Measurements from ENCODE around the gene ABCC3. TPM values are rescaled to one million over a fixed set of nuclear protein-coding genes. Genes with fewer than 3 reads are reported as not detected.
"Not testable (repeated sequence)": the region's sequence is repeated elsewhere in the genome, so short reads cannot be mapped to it uniquely, and the experiment has no call there.

ABCC3 gene
- total and polyA plus RNA-seq, 5 experiments from 2014 or later: 0.10 TPM; not detected in 4

- Mint-ChIP-seq H3K36me3 (peaks cover 0 to 16% (median 0%) of the 10 kb centered on the region in 3 donors), H3K4me3 (peak overlapping the region in 7 of 10 donors; percentile 2 to 99 (median 92)), H3K4me1 (peaks cover 17 to 51% (median 34%) of the 10 kb centered on the region in 4 donors), H3K27ac (peak overlapping the region; percentile 94 to 100 (median 98))
- H3K27me3 Mint-ChIP-seq, H3K9me3 Mint-ChIP-seq, ATAC-seq, DNase-seq: not testable (repeated sequence)
- POLR2A ChIA-PET: interaction anchor here (1.1 to 5.9 kb wide), 4 partner anchors 9 to 411 kb away, joined by 3 to 110 read pairs (median 4); partner anchors contain the start of genes LUC7L3 and SPAG9
Measured at GRCh38 chr17:50709053-50709452, 74.4 kb downstream of the ABCC3 start.

GRCh38 chr17:50710025-50710424 is 75.3 kb downstream of the ABCC3 start:
- Mint-ChIP-seq H3K27ac (peak overlapping the region in 9 of 10 donors; percentile 6 to 100 (median 71)), H3K9me3 (no peaks in the 10 kb centered on the region), H3K4me3 (peak overlapping the region in 3 of 10 donors; percentile 1 to 47 (median 45)), H3K4me1 (peaks cover 17 to 45% (median 30%) of the 10 kb centered on the region in 4 donors), H3K27me3 (no peaks in the 10 kb centered on the region), H3K36me3 (peaks cover 0 to 11% (median 0%) of the 10 kb centered on the region in 3 donors)
- POLR2A ChIA-PET: interaction anchor here (1.1 to 5.9 kb wide), 2 partner anchors 8 to 410 kb away, joined by 3 to 110 read pairs; partner anchors contain the start of genes LUC7L3 and SPAG9
- DNase-seq: no peak
- no peak for ATAC-seq

GRCh38 chr17:50710650-50711049 is 76.0 kb downstream of the ABCC3 start:
- H3K4me3 Mint-ChIP-seq: no peak overlapping the region
- H3K27me3 Mint-ChIP-seq: no peaks in the 10 kb centered on the region
- DNase-seq: no peak
- POLR2A ChIA-PET: no interaction called here
- peaks cover 17 to 39% (median 28%) of the 10 kb centered on the region in 4 donors for H3K4me1 Mint-ChIP-seq
- H3K36me3 Mint-ChIP-seq: peaks cover 0 to 5% (median 0%) of the 10 kb centered on the region in 3 donors
- H3K27ac Mint-ChIP-seq: peak overlapping the region in 5 of 10 donors; percentile 19 to 100 (median 61)
- no peak for ATAC-seq
- H3K9me3 Mint-ChIP-seq: no peaks in the 10 kb centered on the region

- no peaks in the 10 kb centered on the region for H3K27me3 Mint-ChIP-seq
- POLR2A ChIA-PET: interaction anchor here (0.9 kb wide), 1 partner anchor 241 kb away, joined by 3 read pairs; no protein-coding TSS in a partner anchor
Measured at GRCh38 chr17:50712641-50713040, 78.0 kb downstream of the ABCC3 start.

GRCh38 chr17:50715471-50715870 is 80.8 kb downstream of the ABCC3 start:
- no peaks in the 10 kb centered on the region for H3K9me3 Mint-ChIP-seq
- H3K4me1 Mint-ChIP-seq: peaks cover 7 to 15% (median 8%) of the 10 kb centered on the region in 4 donors
- H3K4me3 Mint-ChIP-seq: no peak overlapping the region
- no peak for DNase-seq
- H3K27me3 Mint-ChIP-seq: no peaks in the 10 kb centered on the region
- H3K27ac Mint-ChIP-seq: peak overlapping the region in 1 of 10 donors; percentile 7
- POLR2A ChIA-PET: interaction anchor here (5.1 kb wide), 1 partner anchor 9 kb away, joined by 110 read pairs; the partner anchor contains the start of gene ANKRD40
- H3K36me3 Mint-ChIP-seq: no peaks in the 10 kb centered on the region
- ATAC-seq: no peak

More at GRCh38 chr17:50712641-50713040, 78.0 kb downstream of the ABCC3 start:
- Mint-ChIP-seq H3K36me3 (no peaks in the 10 kb centered on the region), H3K4me3 (no peak overlapping the region), H3K9me3 (no peaks in the 10 kb centered on the region), H3K27ac (no peak overlapping the region), H3K4me1 (peaks cover 14 to 28% (median 21%) of the 10 kb centered on the region in 4 donors)
- DNase-seq (no peak), ATAC-seq (no peak)

- peak within 1 kb of the TSS; percentile 95 to 100 (median 99) for H3K27ac Mint-ChIP-seq
- no peaks in the 10 kb centered on the region for H3K9me3 Mint-ChIP-seq
- ATAC-seq (peak; percentile 91 to 94), DNase-seq (peak; percentile 83 to 95 (median 92))
- H3K27me3 Mint-ChIP-seq: no peaks in the 10 kb centered on the region
- H3K4me1 Mint-ChIP-seq: peaks cover 12 to 41% (median 34%) of the 10 kb centered on the region in 4 donors
- POLR2A ChIA-PET: interaction anchor here (0.7 to 5.1 kb wide), 5 partner anchors 9 to 147 kb away, joined by 4 to 110 read pairs (median 8); partner anchors contain the start of genes ANKRD40 and TOB1
- peaks cover 0 to 9% (median 0%) of the 10 kb centered on the region in 3 donors for H3K36me3 Mint-ChIP-seq
- peak within 1 kb of the TSS; percentile 86 to 99 (median 96) for H3K4me3 Mint-ChIP-seq
Measured at GRCh38 chr17:50719144-50719923, 84.7 kb downstream of the ABCC3 start, which contains the start of gene LUC7L3. Gene LUC7L3, plus strand, starts transcription at chr17:50719603. Its CDS starts 130 bp downstream, at chr17:50719733.

GRCh38 chr17:50719924-50720794 is 85.5 kb downstream of the ABCC3 start:
- peaks cover 12 to 48% (median 37%) of the 10 kb centered on the region in 4 donors for H3K4me1 Mint-ChIP-seq
- peaks cover 0 to 9% (median 0%) of the 10 kb centered on the region in 3 donors for H3K36me3 Mint-ChIP-seq
- DNase-seq (peak in 1 of 10 donors; percentile 12), ATAC-seq (no peak)
- POLR2A ChIA-PET: interaction anchor here (1.0 to 5.1 kb wide), 3 partner anchors 11 to 146 kb away, joined by 8 to 110 read pairs (median 10); partner anchors contain the start of genes ANKRD40 and TOB1
- H3K9me3 Mint-ChIP-seq: no peaks in the 10 kb centered on the region
- peak overlapping the region; percentile 86 to 99 (median 96) for H3K4me3 Mint-ChIP-seq
- H3K27ac Mint-ChIP-seq: peak overlapping the region; percentile 90 to 100 (median 99)
- no peaks in the 10 kb centered on the region for H3K27me3 Mint-ChIP-seq

GRCh38 chr17:50721194-50722010 is 86.7 kb downstream of the ABCC3 start:
- Mint-ChIP-seq H3K4me3 (peak overlapping the region; percentile 86 to 99 (median 96)), H3K4me1 (peaks cover 16 to 60% (median 44%) of the 10 kb centered on the region in 4 donors), H3K27me3 (no peaks in the 10 kb centered on the region), H3K36me3 (peaks cover 0 to 13% (median 0%) of the 10 kb centered on the region in 3 donors), H3K9me3 (no peaks in the 10 kb centered on the region), H3K27ac (peak overlapping the region in 9 of 10 donors; percentile 90 to 100 (median 99))
- DNase-seq (peak in 3 of 10 donors; percentile 19 to 35 (median 24)), ATAC-seq (no peak)
- POLR2A ChIA-PET: interaction anchor here (0.6 to 1.0 kb wide), 2 partner anchors 12 to 1044 kb away, joined by 3 to 6 read pairs; no protein-coding TSS in a partner anchor

- H3K4me1 Mint-ChIP-seq: peaks cover 26 to 71% (median 57%) of the 10 kb centered on the region in 4 donors
- POLR2A ChIA-PET: no interaction called here
- H3K27ac Mint-ChIP-seq: peak overlapping the region in 6 of 10 donors; percentile 11 to 74 (median 32)
Measured at GRCh38 chr17:50722746-50723145, 88.1 kb downstream of the ABCC3 start.

GRCh38 chr17:50724622-50725021 is 89.9 kb downstream of the ABCC3 start:
- ATAC-seq, H3K27me3 Mint-ChIP-seq, DNase-seq, H3K9me3 Mint-ChIP-seq: not testable (repeated sequence)
- H3K4me1 Mint-ChIP-seq: peaks cover 29 to 86% (median 66%) of the 10 kb centered on the region in 4 donors
- H3K36me3 Mint-ChIP-seq: peaks cover 0 to 25% (median 0%) of the 10 kb centered on the region in 3 donors
- POLR2A ChIA-PET: interaction anchor here (0.6 kb wide), 1 partner anchor 14 kb away, joined by 3 read pairs; no protein-coding TSS in a partner anchor
- H3K4me3 Mint-ChIP-seq: peak overlapping the region in 4 of 10 donors; percentile 4 to 39 (median 24)
- H3K27ac Mint-ChIP-seq: peak overlapping the region in 3 of 10 donors; percentile 15 to 53 (median 45)

More at GRCh38 chr17:50722746-50723145, 88.1 kb downstream of the ABCC3 start:
- H3K4me3 Mint-ChIP-seq: peak overlapping the region; percentile 40 to 99 (median 82)
- no peak for DNase-seq
- no peaks in the 10 kb centered on the region for H3K27me3 Mint-ChIP-seq
- peaks cover 0 to 21% (median 0%) of the 10 kb centered on the region in 3 donors for H3K36me3 Mint-ChIP-seq
- ATAC-seq: no peak
- H3K9me3 Mint-ChIP-seq: no peaks in the 10 kb centered on the region
